ENCODE measurements around the gene ESPNL.

DNA sequence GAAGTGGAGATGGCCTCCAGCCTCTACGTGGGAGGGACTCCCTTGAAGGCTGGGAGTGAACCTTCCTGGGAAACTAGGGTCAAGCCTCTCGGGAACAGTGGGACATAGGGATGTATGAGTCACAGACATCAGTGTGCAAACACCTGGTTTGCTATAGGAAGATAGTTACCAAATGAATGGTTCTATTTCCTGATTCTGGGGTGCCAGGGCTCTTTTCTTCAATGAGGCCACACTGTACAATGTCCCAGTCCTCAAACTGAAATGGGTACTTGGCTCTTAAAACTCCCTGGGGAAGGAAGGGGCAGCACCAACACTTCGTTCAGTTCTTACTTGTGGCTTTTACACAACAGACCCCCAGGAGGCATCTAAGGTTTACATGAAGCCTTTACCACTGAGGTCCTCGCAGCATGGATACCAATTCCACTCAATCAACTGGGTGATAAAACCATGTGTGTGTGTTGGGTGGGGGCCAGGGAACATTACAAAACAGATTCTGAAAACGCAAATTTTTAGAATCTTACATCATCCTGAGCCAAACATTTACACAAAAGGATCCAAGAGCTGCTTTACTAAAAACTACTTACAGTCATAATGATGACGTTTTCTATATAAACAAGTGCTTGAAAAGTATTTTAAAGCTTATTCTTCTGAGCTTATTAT is 69.0 kb downstream of the ESPNL start:
- TF ChIP-seq, protein P1, sequence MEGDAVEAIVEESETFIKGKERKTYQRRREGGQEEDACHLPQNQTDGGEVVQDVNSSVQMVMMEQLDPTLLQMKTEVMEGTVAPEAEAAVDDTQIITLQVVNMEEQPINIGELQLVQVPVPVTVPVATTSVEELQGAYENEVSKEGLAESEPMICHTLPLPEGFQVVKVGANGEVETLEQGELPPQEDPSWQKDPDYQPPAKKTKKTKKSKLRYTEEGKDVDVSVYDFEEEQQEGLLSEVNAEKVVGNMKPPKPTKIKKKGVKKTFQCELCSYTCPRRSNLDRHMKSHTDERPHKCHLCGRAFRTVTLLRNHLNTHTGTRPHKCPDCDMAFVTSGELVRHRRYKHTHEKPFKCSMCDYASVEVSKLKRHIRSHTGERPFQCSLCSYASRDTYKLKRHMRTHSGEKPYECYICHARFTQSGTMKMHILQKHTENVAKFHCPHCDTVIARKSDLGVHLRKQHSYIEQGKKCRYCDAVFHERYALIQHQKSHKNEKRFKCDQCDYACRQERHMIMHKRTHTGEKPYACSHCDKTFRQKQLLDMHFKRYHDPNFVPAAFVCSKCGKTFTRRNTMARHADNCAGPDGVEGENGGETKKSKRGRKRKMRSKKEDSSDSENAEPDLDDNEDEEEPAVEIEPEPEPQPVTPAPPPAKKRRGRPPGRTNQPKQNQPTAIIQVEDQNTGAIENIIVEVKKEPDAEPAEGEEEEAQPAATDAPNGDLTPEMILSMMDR (optimal IDR thresholded peaks at IDR 0.05 in 1 of 3, IDR thresholded peaks at IDR 0.05 in 1 of 3, conservative IDR thresholded peaks at IDR 0.05 in 1 of 3; ENCODE audit: extremely low read depth in 1 of 3, insufficient read depth in 2 of 3, low read length in 3 of 3) = no peak
- TF ChIP-seq EZH2 (IDR thresholded peaks at IDR 0.05; ENCODE audit: low read length) = no peak
